ENCODE results near the gene XRRA1. TPM values are rescaled to one million over a fixed set of nuclear protein-coding genes. Genes with fewer than 3 reads are reported as not detected.
"Not testable (repeated sequence)": the region's sequence is repeated elsewhere in the genome, so short reads cannot be mapped to it uniquely, and the experiment has no call there.

XRRA1 gene
- total RNA-seq, 2 experiments from 2014 or later: 32.2 to 39.4 TPM

DNA sequence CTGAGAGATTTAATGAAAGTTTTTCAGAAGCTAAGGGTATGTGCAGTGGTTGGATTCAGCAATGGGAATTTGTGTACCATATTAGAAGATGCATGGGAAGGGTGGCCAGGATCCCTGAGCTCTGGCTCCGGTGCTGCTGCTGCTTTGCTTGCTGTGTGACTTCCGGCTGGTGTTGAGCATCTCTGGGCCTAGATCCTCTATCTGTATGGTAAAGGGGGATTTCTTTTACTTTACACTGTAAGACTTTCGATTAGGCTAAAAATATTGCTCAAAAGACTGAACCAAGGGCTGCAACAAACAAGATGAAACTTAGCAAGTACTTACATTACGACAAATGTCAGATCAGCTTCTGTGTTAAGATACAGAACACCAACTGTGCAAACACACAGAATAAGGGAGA lies 39.1 kb downstream of the XRRA1 start:
- Mint-ChIP-seq H3K36me3 (peaks cover 61% of the 10 kb centered on the region), H3K27me3 (no peaks in the 10 kb centered on the region), H3K9me3 (ENCODE audit: low read depth) (no peaks in the 10 kb centered on the region), H3K4me3 (no peak overlapping the region), H3K27ac (no peak overlapping the region), H3K4me1 (peaks cover 11% of the 10 kb centered on the region)
- DNase-seq (no peak), ATAC-seq (no peak)
- CTCF ChIA-PET: interaction anchor here (1.0 to 1.2 kb wide), 2 partner anchors 11 to 295 kb away, joined by 3 to 4 read pairs; no protein-coding TSS in a partner anchor

DNA sequence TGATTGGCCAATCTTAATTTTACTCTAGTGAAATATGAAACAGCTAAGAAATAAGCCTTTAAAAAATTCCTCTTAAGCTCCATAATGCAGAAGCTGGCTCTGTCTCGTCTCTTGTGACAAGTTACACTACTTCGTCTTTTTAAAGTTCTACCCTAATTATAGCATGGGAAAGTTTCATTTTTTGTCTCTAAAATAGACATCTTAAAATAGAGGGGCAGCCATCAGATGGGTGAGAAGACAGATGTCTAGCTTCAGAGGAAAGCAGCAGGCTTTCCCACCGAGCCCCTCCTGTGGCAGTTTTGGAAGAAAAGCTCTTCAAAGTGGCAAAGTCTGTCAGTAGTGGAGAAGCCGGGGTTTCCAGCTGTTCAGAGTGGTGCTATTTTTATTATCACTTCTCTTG lies 39.5 kb downstream of the XRRA1 start:
- no peaks in the 10 kb centered on the region for H3K27me3 Mint-ChIP-seq
- H3K4me3 Mint-ChIP-seq: no peak overlapping the region
- peaks cover 9% of the 10 kb centered on the region for H3K4me1 Mint-ChIP-seq
- no peak overlapping the region for H3K27ac Mint-ChIP-seq
- no peak for DNase-seq
- no peaks in the 10 kb centered on the region for H3K9me3 Mint-ChIP-seq (ENCODE audit: low read depth)
- CTCF ChIA-PET: interaction anchor here (0.7 to 1.2 kb wide), 3 partner anchors 11 to 296 kb away, joined by 3 to 4 read pairs (median 4); no protein-coding TSS in a partner anchor
- no peak for ATAC-seq
- peaks cover 57% of the 10 kb centered on the region for H3K36me3 Mint-ChIP-seq

DNA sequence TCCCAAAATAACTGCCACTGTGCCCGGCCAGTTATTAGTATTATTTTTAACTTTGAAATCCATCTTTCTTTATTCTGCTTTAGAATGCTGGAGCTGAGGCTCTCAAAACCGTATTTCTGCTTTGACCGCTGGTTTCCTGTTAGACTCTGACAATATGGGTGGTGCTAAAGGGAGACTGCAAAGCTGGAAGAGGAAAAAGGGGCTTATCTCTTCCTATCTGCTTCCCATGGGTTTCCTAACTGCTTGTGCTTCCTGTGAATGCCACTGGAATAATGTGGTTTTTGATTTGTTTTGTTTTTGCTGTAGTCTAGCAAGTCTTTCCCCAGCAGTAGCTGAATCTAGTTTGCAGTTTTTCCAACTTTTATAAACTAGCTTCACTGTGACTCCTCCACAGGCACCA lies 43.6 kb downstream of the XRRA1 start:
- CTCF ChIA-PET: interaction anchor here (1.0 to 1.2 kb wide), 3 partner anchors 20 to 343 kb away, joined by 3 read pairs; no protein-coding TSS in a partner anchor
- peaks cover 71% of the 10 kb centered on the region for H3K36me3 Mint-ChIP-seq
- H3K9me3 Mint-ChIP-seq (ENCODE audit: low read depth): peaks cover 11% of the 10 kb centered on the region
- DNase-seq: no peak
- no peaks in the 10 kb centered on the region for H3K27me3 Mint-ChIP-seq
- no peak overlapping the region for H3K27ac Mint-ChIP-seq
- H3K4me1 Mint-ChIP-seq: peaks cover 9% of the 10 kb centered on the region
- ATAC-seq: no peak
- no peak overlapping the region for H3K4me3 Mint-ChIP-seq

DNA sequence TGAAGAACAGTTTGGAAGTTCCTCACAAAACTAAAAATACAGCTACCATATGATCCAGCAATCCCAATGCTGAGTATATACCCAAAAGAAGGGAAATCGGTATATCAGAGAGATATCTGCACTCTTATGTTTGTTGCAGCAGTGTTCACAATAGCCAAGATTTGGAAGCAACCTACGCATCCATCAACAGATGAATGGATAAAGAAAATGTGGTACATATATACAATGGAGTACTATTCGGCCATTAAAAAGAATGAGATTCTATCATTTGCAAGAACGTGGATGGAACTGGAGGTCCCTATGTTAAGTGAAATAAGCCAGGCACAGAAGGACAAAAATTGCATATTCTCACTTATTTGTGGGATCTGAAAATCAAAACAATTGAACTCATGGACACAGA lies 46.5 kb downstream of the XRRA1 start:
- ATAC-seq: no peak
- Mint-ChIP-seq H3K27ac (no peak overlapping the region), H3K9me3 (ENCODE audit: low read depth) (peaks cover 28% of the 10 kb centered on the region), H3K27me3 (no peaks in the 10 kb centered on the region), H3K4me1 (peaks cover 5% of the 10 kb centered on the region), H3K4me3 (no peak overlapping the region), H3K36me3 (peaks cover 73% of the 10 kb centered on the region)
- CTCF ChIA-PET: interaction anchor here (1.5 to 2.0 kb wide), 2 partner anchors 28 to 238 kb away, joined by 3 to 5 read pairs; no protein-coding TSS in a partner anchor
- DNase-seq: no peak

DNA sequence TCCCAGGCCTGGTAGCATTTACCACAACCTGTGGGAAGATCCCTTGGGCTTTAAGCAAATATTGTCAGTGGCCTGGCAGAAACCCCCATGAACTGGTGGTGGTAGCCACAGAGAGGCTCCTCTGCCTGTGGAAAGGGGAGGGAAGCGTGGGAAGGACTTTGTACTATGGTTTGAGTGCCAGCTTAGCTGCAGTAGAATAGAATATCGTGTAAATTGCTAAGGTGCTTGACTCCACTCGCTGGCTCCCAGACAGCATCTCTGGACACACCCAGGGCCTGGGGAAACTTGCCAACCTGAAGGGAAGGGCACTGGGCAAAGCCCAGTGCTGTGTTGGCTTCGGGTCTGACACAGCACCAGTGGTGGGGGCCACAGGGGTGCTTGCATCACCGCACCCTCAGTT lies 52.6 kb downstream of the XRRA1 start:
- Mint-ChIP-seq H3K9me3 (ENCODE audit: low read depth) (peaks cover 21% of the 10 kb centered on the region), H3K27ac (no peak overlapping the region)

DNA sequence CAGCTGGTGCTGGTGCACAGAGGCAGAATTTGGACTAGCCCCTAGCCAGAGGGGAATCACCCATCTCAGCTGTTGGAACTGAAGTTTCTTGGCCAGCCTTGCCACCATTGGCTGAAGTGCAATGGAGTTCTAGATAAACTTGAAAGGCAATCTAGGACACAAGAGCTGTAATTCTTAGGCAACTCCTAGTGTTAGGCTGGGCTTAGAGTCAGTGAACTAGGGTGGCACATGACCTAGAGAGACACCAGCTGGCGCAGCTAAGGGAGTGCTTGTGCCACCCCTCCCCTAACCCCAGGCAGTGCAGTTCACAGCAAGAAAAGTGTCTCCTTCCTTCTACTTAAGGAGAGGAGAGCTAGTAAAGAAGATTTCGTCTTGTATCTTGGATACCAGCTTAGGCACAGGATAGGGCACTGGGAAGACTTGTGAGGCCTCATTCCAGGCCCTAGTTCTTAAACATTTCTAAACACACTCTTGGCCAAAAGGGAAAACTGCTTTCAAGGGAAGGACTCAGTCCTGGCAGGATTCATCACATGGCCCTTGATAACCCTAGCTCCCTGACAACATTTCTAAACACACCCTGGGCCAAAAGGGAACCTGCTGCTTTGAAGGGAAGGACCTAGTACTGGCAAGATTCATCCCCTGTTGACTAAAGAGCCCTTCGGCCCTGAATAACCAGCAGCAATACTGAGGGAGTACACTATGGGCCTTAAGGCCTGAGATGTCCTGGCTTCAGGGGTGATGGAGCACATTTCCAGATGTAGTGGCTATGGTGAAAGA lies 53.4 kb downstream of the XRRA1 start:
- H3K27ac Mint-ChIP-seq: no peak overlapping the region
- peaks cover 65% of the 10 kb centered on the region for H3K36me3 Mint-ChIP-seq
- H3K4me1 Mint-ChIP-seq: no peaks in the 10 kb centered on the region
- H3K4me3 Mint-ChIP-seq: no peak overlapping the region
- H3K9me3 Mint-ChIP-seq (ENCODE audit: low read depth): peaks cover 20% of the 10 kb centered on the region
- CTCF ChIA-PET: no interaction called here
- DNase-seq (no peak), ATAC-seq (no peak)
- H3K27me3 Mint-ChIP-seq: no peaks in the 10 kb centered on the region

More for the DNA sequence above, 52.6 kb downstream of the XRRA1 start:
- CTCF ChIA-PET: no interaction called here
- Mint-ChIP-seq H3K36me3 (peaks cover 70% of the 10 kb centered on the region), H3K27me3 (no peaks in the 10 kb centered on the region), H3K4me1 (no peaks in the 10 kb centered on the region), H3K4me3 (no peak overlapping the region)
- ATAC-seq (no peak), DNase-seq (no peak)

DNA sequence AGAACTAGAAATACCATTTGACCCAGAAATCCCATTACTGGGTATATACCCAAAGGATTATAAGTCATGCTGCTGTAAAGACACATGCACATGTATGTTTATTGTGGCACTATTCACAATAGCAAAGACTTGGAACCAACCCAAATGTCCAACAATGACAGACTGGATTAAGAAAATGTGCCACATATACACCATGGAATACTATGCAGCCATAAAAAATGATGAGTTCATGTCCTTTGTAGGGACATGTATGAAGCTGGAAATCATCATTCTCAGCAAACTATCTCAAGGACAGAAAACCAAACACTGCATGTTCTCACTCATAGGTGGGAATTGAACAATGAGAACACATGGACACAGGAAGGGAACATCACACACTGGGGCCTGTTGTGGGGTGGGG lies 55.9 kb downstream of the XRRA1 start:
- peaks cover 14% of the 10 kb centered on the region for H3K9me3 Mint-ChIP-seq (ENCODE audit: low read depth)

DNA sequence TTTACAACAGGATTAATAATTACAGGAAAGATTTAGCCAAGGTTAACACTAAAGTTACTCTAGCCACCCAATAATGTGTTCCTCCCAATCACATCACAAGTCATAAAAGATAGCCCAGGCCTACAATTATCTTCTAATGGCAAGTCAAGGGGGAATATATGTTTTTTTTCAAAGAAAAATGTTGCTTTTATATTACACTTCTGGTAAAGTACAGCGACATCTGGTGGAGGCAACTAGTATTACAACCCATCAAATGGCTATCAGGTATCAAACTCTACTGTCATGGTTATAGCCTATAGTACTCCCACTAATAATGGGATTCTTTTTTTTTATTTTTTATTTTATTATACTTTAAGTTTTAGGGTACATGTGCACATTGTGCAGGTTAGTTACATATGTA lies 71.8 kb downstream of the XRRA1 start:
- no peak overlapping the region for H3K27ac Mint-ChIP-seq
- H3K9me3 Mint-ChIP-seq (ENCODE audit: low read depth): peaks cover 13% of the 10 kb centered on the region
- ATAC-seq: no peak
- H3K4me1 Mint-ChIP-seq: no peaks in the 10 kb centered on the region
- CTCF ChIA-PET: no interaction called here
- no peaks in the 10 kb centered on the region for H3K27me3 Mint-ChIP-seq
- DNase-seq: no peak
- no peak overlapping the region for H3K4me3 Mint-ChIP-seq
- H3K36me3 Mint-ChIP-seq: peaks cover 45% of the 10 kb centered on the region

More for the DNA sequence above, 55.9 kb downstream of the XRRA1 start:
- H3K4me3 Mint-ChIP-seq, ATAC-seq, H3K27me3 Mint-ChIP-seq, CTCF ChIA-PET, H3K4me1 Mint-ChIP-seq, H3K27ac Mint-ChIP-seq, DNase-seq: not testable (repeated sequence)
- peaks cover 66% of the 10 kb centered on the region for H3K36me3 Mint-ChIP-seq

DNA sequence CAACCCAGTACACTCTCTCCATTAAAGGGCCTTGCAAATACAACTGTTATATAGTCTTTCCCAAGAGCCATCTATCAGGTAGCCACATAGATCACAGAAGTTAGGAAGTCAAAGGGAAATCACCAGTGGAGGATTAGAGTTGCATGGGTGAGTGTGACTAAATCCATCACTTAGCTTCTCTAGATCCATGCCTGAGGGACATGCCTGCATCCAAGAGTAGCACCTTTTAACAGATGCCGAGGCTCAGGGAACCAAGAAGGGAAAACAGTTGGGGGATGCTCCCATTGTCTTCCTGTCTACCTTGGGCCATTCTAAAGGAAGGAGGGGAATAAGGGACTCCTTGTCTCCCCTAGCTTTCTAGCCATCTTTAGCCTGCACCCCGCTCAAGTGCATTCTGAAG lies 77.9 kb downstream of the XRRA1 start:
- Mint-ChIP-seq H3K27me3 (no peaks in the 10 kb centered on the region), H3K27ac (no peak overlapping the region), H3K36me3 (peaks cover 93% of the 10 kb centered on the region), H3K9me3 (ENCODE audit: low read depth) (peaks cover 49% of the 10 kb centered on the region), H3K4me3 (no peak overlapping the region), H3K4me1 (no peaks in the 10 kb centered on the region)
- ATAC-seq (no peak), DNase-seq (no peak)
- CTCF ChIA-PET: interaction anchor here (0.7 to 1.8 kb wide), 5 partner anchors 15 to 481 kb away, joined by 3 to 6 read pairs (median 3); no protein-coding TSS in a partner anchor

DNA sequence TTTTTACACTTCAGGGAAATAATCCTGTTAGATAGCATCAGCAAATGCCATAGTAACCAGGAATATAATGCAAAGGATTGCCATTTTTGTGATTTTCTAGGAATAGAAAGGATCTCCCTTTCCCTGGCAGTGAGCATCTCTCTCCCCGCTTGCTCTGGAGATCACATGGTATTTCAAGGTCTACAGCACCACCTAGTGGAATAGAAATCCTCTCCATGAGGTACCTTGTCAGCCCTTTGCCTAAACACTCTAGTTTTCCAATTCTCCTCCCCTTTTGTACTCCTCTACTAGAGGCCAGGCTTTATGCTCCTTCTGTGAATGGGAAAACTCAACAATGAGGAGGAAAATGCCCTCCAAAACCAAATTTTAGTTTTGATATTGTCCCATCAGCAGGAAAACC lies 78.4 kb downstream of the XRRA1 start:
- H3K9me3 Mint-ChIP-seq (ENCODE audit: low read depth): peaks cover 54% of the 10 kb centered on the region
- DNase-seq (no peak), ATAC-seq (no peak)
- no peaks in the 10 kb centered on the region for H3K4me1 Mint-ChIP-seq
- no peak overlapping the region for H3K27ac Mint-ChIP-seq
- no peaks in the 10 kb centered on the region for H3K27me3 Mint-ChIP-seq
- H3K4me3 Mint-ChIP-seq: no peak overlapping the region
- H3K36me3 Mint-ChIP-seq: peaks cover 93% of the 10 kb centered on the region
- CTCF ChIA-PET: interaction anchor here (0.7 to 1.8 kb wide), 4 partner anchors 56 to 481 kb away, joined by 3 to 6 read pairs (median 4); no protein-coding TSS in a partner anchor

DNA sequence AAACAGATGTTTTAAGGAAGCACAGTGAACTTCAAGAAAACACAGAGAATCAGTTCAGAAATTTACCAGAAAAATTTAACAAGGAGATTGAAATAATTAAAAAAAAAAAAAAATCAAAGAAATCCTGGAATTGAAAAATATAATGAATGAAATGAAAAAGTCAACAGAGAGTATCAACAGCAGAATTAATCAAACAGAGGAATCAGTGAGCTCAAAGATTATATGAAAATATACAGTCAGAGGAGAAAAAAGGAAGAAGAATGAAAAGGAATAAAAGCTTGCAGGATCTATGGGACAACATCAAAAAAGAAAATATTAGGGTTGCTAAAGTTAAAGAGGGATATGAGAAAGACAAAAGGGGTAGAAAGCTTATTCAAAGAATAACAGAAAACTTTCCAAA lies 82.3 kb downstream of the XRRA1 start:
- Mint-ChIP-seq H3K27ac (no peak overlapping the region), H3K9me3 (ENCODE audit: low read depth) (peaks cover 47% of the 10 kb centered on the region), H3K4me1 (no peaks in the 10 kb centered on the region), H3K27me3 (no peaks in the 10 kb centered on the region), H3K4me3 (no peak overlapping the region), H3K36me3 (peaks cover 97% of the 10 kb centered on the region)
- CTCF ChIA-PET: interaction anchor here (0.8 kb wide), 1 partner anchor 375 kb away, joined by 3 read pairs; no protein-coding TSS in a partner anchor
- DNase-seq: no peak
- no peak for ATAC-seq

DNA sequence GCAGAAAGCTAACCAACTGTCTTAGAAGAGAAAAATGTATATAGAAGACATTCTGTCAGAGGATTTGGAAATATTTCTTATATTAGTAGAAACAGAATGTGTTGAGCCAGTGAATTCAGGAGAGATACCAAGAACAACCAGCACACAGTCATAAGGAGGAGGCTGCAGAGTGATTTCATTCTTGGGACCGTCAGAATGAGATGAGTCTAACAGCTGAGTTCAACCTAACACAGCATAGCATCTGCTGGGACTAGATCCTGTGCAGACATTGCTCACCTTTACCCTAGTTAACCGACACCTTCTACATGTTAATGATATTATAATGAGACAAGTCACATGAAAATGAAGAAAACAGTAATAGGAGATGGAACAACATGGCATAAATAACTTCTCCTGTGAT lies 85.5 kb downstream of the XRRA1 start:
- ATAC-seq (no peak), DNase-seq (no peak)
- H3K27ac Mint-ChIP-seq: no peak overlapping the region
- no peaks in the 10 kb centered on the region for H3K4me1 Mint-ChIP-seq
- H3K9me3 Mint-ChIP-seq (ENCODE audit: low read depth): peaks cover 37% of the 10 kb centered on the region
- H3K4me3 Mint-ChIP-seq: no peak overlapping the region
- CTCF ChIA-PET: no interaction called here
- H3K27me3 Mint-ChIP-seq: no peaks in the 10 kb centered on the region
- H3K36me3 Mint-ChIP-seq: peaks cover 97% of the 10 kb centered on the region

DNA sequence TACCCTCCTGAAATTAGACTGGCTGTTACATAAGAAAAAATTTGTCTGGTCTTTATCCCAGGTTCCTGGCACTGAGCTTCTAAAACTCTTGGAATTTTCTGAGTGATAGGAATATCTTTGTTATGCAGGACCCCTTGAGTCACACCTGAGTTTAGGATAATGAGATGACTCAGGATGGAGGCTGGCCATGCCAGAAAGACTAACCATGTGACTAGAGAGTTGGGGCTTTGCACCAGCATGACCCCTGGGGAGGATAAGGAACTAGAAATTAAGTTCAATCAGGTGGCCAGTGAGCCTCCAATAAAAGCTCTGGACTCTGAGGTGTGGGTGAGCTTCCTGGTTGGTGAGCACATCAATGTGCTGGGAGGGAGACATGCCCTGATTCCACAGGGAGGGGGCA lies 88.1 kb downstream of the XRRA1 start:
- Mint-ChIP-seq H3K27ac (no peak overlapping the region), H3K36me3 (peaks cover 80% of the 10 kb centered on the region), H3K9me3 (ENCODE audit: low read depth) (peaks cover 17% of the 10 kb centered on the region), H3K4me1 (peaks cover 6% of the 10 kb centered on the region), H3K4me3 (no peak overlapping the region), H3K27me3 (no peaks in the 10 kb centered on the region)
- CTCF ChIA-PET: no interaction called here
- DNase-seq (no peak), ATAC-seq (no peak)

DNA sequence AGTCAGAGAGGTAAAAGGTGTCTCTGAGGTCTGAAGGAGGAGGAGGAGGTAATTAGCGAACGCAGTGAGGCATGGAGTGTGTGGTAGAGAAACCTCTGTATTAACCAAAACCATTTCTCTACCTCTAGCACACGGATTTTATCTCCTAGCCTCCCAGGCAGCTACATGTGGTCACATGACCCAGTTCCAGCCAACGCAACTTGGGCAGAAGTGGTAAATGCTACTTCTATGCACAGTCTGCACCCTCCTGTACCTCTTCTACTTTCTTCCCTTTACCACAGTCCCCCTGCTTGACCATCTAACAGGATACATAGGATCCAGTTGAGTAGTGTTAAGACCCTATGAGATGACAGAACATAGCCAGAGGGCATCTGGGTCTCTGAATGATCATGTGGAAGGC lies 95.7 kb downstream of the XRRA1 start:
- peaks cover 6% of the 10 kb centered on the region for H3K4me1 Mint-ChIP-seq
- H3K36me3 Mint-ChIP-seq: peaks cover 44% of the 10 kb centered on the region
- H3K27ac Mint-ChIP-seq: no peak overlapping the region
- no peaks in the 10 kb centered on the region for H3K27me3 Mint-ChIP-seq
- CTCF ChIA-PET: no interaction called here
- no peak overlapping the region for H3K4me3 Mint-ChIP-seq
- DNase-seq: no peak
- no peak for ATAC-seq
- no peaks in the 10 kb centered on the region for H3K9me3 Mint-ChIP-seq (ENCODE audit: low read depth)
